GM18868 (cell line): Measurements from ENCODE around the gene TTC23.
A peak's percentile ranks its signal among the peaks of the same experiment; 100 is the strongest.
"Not testable (repeated sequence)": the region's sequence is repeated elsewhere in the genome, so short reads cannot be mapped to it uniquely, and the experiment has no call there.

Experiments used
- ATAC-seq: cut with Tn5 transposase; IDR thresholded peaks from one replicate; pipeline ENCODE4 v1.9.1; 2021; ENCODE audit warnings: mild to moderate bottlenecking, moderate library complexity; ENCODE audit not compliant: unreplicated experiment

TTC23 gene

GRCh38 chr15:99250494-99250856 is 1.1 kb upstream of the TTC23 start:
- ATAC-seq = no peak

GRCh38 chr15:99250001-99250400 is 620 bp upstream of the TTC23 start:
- no peak for ATAC-seq

- no peak for ATAC-seq
Measured at GRCh38 chr15:99248000-99248715, 1.2 kb downstream of the TTC23 start.

GRCh38 chr15:99247062-99247461 is 2.3 kb downstream of the TTC23 start:
- ATAC-seq = no peak

- ATAC-seq = no peak
Measured at GRCh38 chr15:99244306-99244705, 5.1 kb downstream of the TTC23 start.

GRCh38 chr15:99241752-99242151 is 7.6 kb downstream of the TTC23 start:
- ATAC-seq = no peak

- ATAC-seq = peak; percentile 99
Measured at GRCh38 chr15:99239545-99240198, 9.7 kb downstream of the TTC23 start.

GRCh38 chr15:99238849-99239248 is 10.5 kb downstream of the TTC23 start:
- ATAC-seq = no peak

- ATAC-seq = not testable (repeated sequence)
Measured at GRCh38 chr15:99234160-99234559, 15.2 kb downstream of the TTC23 start.

- ATAC-seq = no peak
Measured at GRCh38 chr15:99232740-99233139, 16.6 kb downstream of the TTC23 start.

- no peak for ATAC-seq
Measured at GRCh38 chr15:99230867-99231266, 18.5 kb downstream of the TTC23 start.

- ATAC-seq = no peak
Measured at GRCh38 chr15:99228120-99228770, 21.1 kb downstream of the TTC23 start.

GRCh38 chr15:99226802-99227201 is 22.6 kb downstream of the TTC23 start:
- no peak for ATAC-seq

GRCh38 chr15:99224372-99225214 is 24.8 kb downstream of the TTC23 start:
- no peak for ATAC-seq

GRCh38 chr15:99213187-99213811 is 36.1 kb downstream of the TTC23 start:
- ATAC-seq = peak; percentile 84

- no peak for ATAC-seq
Measured at GRCh38 chr15:99212406-99212805, 37.0 kb downstream of the TTC23 start.

GRCh38 chr15:99211926-99212325 is 37.5 kb downstream of the TTC23 start:
- ATAC-seq = no peak

GRCh38 chr15:99210334-99210733 is 39.0 kb downstream of the TTC23 start:
- no peak for ATAC-seq

GRCh38 chr15:99209326-99209725 is 40.1 kb downstream of the TTC23 start:
- ATAC-seq = no peak

- no peak for ATAC-seq
Measured at GRCh38 chr15:99207672-99208071, 41.7 kb downstream of the TTC23 start.

GRCh38 chr15:99202176-99202552 is 47.2 kb downstream of the TTC23 start:
- no peak for ATAC-seq
